GM10248 (cell line): Measurements from ENCODE around the gene CATSPERE.

Experiments used
- CTCF ChIA-PET: fragments of 300-600 bp; sonication (Branson Sonifier 250); formaldehyde crosslinking; extraction: SDS; loops from one replicate; lab custom pipeline; 2021; ENCODE audit warnings: antibody characterized with exemption; lab: Yijun Ruan, JAX
- POLR2A ChIA-PET: fragments of 350-650 bp; sonication (Branson Sonifier 250); formaldehyde crosslinking; extraction: SDS; loops from one replicate; lab custom pipeline; 2020; ENCODE audit warnings: antibody characterized with exemption; lab: Yijun Ruan, JAX
- DNase-seq: peaks from one replicate; pipeline ENCODE4 v3.0.0; 2012; ENCODE audit errors: extremely low spot score
- TF ChIP-seq, protein P1 (sequence below): IDR thresholded peaks from 2 replicates; pipeline ENCODE4 v1.5.1; 2012; ENCODE audit warnings: mild to moderate bottlenecking, low read depth; ENCODE audit errors: extremely low read depth, missing control alignments, control extremely low read depth

Gene CATSPERE

GRCh38 chr1:244583358-244583982, 122.4 kb downstream of the CATSPERE start:
- POLR2A ChIA-PET, result no interaction called here
- CTCF ChIA-PET, result no interaction called here
- no peak for DNase-seq
- TF ChIP-seq, protein P1, sequence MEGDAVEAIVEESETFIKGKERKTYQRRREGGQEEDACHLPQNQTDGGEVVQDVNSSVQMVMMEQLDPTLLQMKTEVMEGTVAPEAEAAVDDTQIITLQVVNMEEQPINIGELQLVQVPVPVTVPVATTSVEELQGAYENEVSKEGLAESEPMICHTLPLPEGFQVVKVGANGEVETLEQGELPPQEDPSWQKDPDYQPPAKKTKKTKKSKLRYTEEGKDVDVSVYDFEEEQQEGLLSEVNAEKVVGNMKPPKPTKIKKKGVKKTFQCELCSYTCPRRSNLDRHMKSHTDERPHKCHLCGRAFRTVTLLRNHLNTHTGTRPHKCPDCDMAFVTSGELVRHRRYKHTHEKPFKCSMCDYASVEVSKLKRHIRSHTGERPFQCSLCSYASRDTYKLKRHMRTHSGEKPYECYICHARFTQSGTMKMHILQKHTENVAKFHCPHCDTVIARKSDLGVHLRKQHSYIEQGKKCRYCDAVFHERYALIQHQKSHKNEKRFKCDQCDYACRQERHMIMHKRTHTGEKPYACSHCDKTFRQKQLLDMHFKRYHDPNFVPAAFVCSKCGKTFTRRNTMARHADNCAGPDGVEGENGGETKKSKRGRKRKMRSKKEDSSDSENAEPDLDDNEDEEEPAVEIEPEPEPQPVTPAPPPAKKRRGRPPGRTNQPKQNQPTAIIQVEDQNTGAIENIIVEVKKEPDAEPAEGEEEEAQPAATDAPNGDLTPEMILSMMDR, result no peak

GRCh38 chr1:244585867-244586266, 124.8 kb downstream of the CATSPERE start:
- ChIA-PET POLR2A (no interaction called here), CTCF (no interaction called here)
- TF ChIP-seq, protein P1, result no peak
- DNase-seq, result no peak

- ChIA-PET CTCF (no interaction called here), POLR2A (no interaction called here)
- TF ChIP-seq, protein P1, result no peak
- no peak for DNase-seq
Measured at GRCh38 chr1:244590670-244591069, 129.6 kb downstream of the CATSPERE start.

GRCh38 chr1:244598611-244599010, 137.5 kb downstream of the CATSPERE start:
- CTCF ChIA-PET, result no interaction called here
- TF ChIP-seq, protein P1, result no peak
- no peak for DNase-seq
- POLR2A ChIA-PET, result no interaction called here

- TF ChIP-seq, protein P1, result no peak
- DNase-seq, result peak; percentile 72
- ChIA-PET CTCF (interaction anchor here (1.0 to 1.7 kb wide), 5 partner anchors 13 to 443 kb away, joined by 3 to 16 read pairs (median 4); partner anchors contain the start of gene DESI2), POLR2A (no interaction called here)
Measured at GRCh38 chr1:244599937-244600350, 138.9 kb downstream of the CATSPERE start.

DNA sequence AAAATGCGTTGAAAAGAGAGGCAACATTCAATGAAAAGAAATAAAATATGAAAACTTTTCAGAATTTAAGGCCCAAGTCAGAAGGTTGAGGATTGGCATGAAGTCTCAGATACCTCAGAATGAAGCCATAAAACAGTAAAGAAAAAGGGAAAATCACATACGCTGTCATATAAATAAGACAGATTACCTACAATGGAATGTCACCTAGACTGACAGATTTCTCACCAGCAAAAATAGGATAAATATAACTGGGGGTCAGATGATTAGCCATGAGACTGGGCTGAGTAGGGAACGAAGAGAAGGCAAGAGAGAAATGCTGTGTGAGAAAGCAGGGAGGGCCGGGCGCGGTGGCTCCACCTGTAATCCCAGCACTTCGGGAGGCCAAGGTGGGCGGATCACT, 140.3 kb downstream of the CATSPERE start:
- TF ChIP-seq, protein P1, result no peak
- POLR2A ChIA-PET, result no interaction called here
- CTCF ChIA-PET, result interaction anchor here (1.1 to 1.3 kb wide), 2 partner anchors 20 to 196 kb away, joined by 3 to 5 read pairs; no protein-coding TSS in a partner anchor
- DNase-seq, result no peak
